ENCODE measurements around the gene C17orf113. TPM values are rescaled to one million over a fixed set of nuclear protein-coding genes. Genes with fewer than 3 reads are reported as not detected.

The C17orf113 gene
- total RNA-seq, 1 donor from 2014 or later = 4.5 TPM

GRCh38 chr17:42002175-42002791, 48.1 kb downstream of the C17orf113 start:
- peaks cover 60% of the 10 kb centered on the region for H3K36me3 Mint-ChIP-seq (ENCODE audit: low read depth)
- no peak for DNase-seq
- H3K27ac Mint-ChIP-seq = no peak overlapping the region
- H3K9me3 Mint-ChIP-seq = no peaks in the 10 kb centered on the region
- ChIA-PET CTCF (interaction anchor here (1.3 kb wide), 1 partner anchor 18 kb away, joined by 3 read pairs; the partner anchor contains the start of gene NKIRAS2), POLR2A (interaction anchor here (0.9 to 1.3 kb wide), 3 partner anchors 15 to 134 kb away, joined by 3 read pairs; partner anchors contain the start of gene DNAJC7)
- no peak for TF ChIP-seq CTCF (IDR thresholded peaks at IDR 0.05)
- intact Hi-C loops (cut with micrococcal nuclease) = no loop called here
- H3K4me3 Mint-ChIP-seq = no peak overlapping the region
- peaks cover 16% of the 10 kb centered on the region for H3K4me1 Mint-ChIP-seq
- no peaks in the 10 kb centered on the region for H3K27me3 Mint-ChIP-seq
- ATAC-seq (ENCODE audit: low read depth) = no peak

DNA sequence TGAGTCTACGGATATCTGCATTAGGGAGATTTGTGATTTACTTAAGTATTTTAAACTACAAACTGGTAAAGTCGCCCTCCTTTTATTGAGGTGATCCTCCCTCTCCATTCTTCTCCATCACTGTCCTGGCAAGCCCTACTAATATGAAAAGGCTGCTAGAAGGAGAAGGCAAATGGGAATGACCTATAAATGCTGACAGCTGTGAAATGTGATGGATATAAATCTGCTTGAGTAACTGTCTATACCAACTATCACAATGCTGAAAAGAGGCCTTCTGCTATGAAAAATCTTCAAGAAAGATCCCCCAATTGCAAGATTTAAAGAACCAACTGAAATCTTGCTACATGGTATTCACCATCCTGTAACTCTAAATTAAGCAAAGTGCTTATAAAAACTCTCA, 48.7 kb downstream of the C17orf113 start:
- intact Hi-C loops (cut with micrococcal nuclease) = no loop called here
- Mint-ChIP-seq H3K4me1 (peaks cover 18% of the 10 kb centered on the region), H3K4me3 (no peak overlapping the region), H3K36me3 (ENCODE audit: low read depth) (peaks cover 61% of the 10 kb centered on the region), H3K27ac (no peak overlapping the region), H3K27me3 (no peaks in the 10 kb centered on the region), H3K9me3 (no peaks in the 10 kb centered on the region)
- ATAC-seq (ENCODE audit: low read depth) (no peak), DNase-seq (no peak)
- ChIA-PET CTCF (no interaction called here), POLR2A (interaction anchor here (1.2 to 1.3 kb wide), 2 partner anchors 15 to 134 kb away, joined by 3 read pairs; partner anchors contain the start of gene DNAJC7)
- no peak for TF ChIP-seq CTCF (IDR thresholded peaks at IDR 0.05)

DNA sequence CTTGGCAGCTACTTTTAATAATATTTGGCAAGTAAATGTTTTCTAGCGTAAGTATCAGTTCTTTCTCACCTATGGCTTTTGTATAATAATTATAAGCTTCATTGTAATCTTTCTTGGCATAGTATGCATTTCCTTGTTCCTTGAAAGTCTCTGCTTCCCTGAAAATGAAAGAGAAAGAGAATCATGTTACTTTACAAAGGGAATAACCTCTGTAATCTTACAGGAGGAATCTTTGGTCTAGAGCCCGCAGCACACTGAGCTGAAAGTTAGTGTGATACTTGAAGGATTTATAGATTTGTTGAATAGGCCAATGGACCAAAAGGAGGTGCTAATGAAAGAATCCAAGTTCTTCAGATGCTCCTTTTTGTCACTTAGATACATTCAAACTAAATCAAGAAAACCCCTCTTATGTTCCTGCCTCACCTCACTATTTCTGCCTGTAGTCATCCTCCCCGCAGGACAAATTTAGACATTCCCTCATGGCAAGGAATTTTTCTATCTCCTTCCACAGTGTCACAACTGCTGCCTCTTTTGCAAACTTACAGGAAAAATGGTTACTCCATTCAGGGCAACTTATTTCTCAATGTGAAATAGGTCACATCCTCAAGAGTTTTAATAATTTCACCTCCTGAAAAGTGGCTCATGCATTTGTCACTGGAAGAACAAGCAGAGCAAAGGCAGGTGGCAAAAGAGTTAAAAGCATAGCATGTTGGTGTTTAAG, 49.8 kb downstream of the C17orf113 start:
- DNase-seq = no peak
- H3K9me3 Mint-ChIP-seq = no peaks in the 10 kb centered on the region
- no peak for ATAC-seq (ENCODE audit: low read depth)
- intact Hi-C loops (cut with micrococcal nuclease) = no loop called here
- ChIA-PET CTCF (no interaction called here), POLR2A (interaction anchor here (0.5 to 0.7 kb wide), 2 partner anchors 15 to 111 kb away, joined by 3 to 6 read pairs; no protein-coding TSS in a partner anchor)
- H3K4me1 Mint-ChIP-seq = peaks cover 29% of the 10 kb centered on the region
- H3K27ac Mint-ChIP-seq = no peak overlapping the region
- H3K4me3 Mint-ChIP-seq = no peak overlapping the region
- H3K27me3 Mint-ChIP-seq = no peaks in the 10 kb centered on the region
- TF ChIP-seq CTCF (IDR thresholded peaks at IDR 0.05) = no peak
- H3K36me3 Mint-ChIP-seq (ENCODE audit: low read depth) = peaks cover 73% of the 10 kb centered on the region

GRCh38 chr17:41998497-41998896, 51.9 kb downstream of the C17orf113 start:
- DNase-seq = no peak
- ATAC-seq (ENCODE audit: low read depth) = no peak
- Mint-ChIP-seq H3K27me3 (no peaks in the 10 kb centered on the region), H3K27ac (no peak overlapping the region), H3K4me1 (peaks cover 30% of the 10 kb centered on the region), H3K36me3 (ENCODE audit: low read depth) (peaks cover 87% of the 10 kb centered on the region), H3K9me3 (no peaks in the 10 kb centered on the region), H3K4me3 (no peak overlapping the region)
- TF ChIP-seq CTCF (IDR thresholded peaks at IDR 0.05) = no peak
- ChIA-PET CTCF (no interaction called here), POLR2A (interaction anchor here (0.5 to 1.2 kb wide), 2 partner anchors 14 to 62 kb away, joined by 3 to 5 read pairs; no protein-coding TSS in a partner anchor)
- intact Hi-C loops (cut with micrococcal nuclease) = no loop called here

GRCh38 chr17:41996855-41997164, 53.6 kb downstream of the C17orf113 start:
- POLR2A ChIA-PET = interaction anchor here (0.9 to 2.0 kb wide), 4 partner anchors 20 to 308 kb away, joined by 4 to 9 read pairs (median 6); partner anchors contain the start of genes CNP, DNAJC7 and EIF1
- CTCF ChIA-PET = no interaction called here

More at GRCh38 chr17:41996855-41997164, 53.6 kb downstream of the C17orf113 start:
- TF ChIP-seq CTCF (IDR thresholded peaks at IDR 0.05) = no peak
- Mint-ChIP-seq H3K4me1 (peaks cover 26% of the 10 kb centered on the region), H3K27me3 (no peaks in the 10 kb centered on the region), H3K9me3 (no peaks in the 10 kb centered on the region), H3K36me3 (ENCODE audit: low read depth) (peaks cover 86% of the 10 kb centered on the region), H3K27ac (peak overlapping the region; percentile 94), H3K4me3 (peak overlapping the region; percentile 4)
- intact Hi-C loops (cut with micrococcal nuclease) = loop anchor here (1.0 kb wide), 1 partner anchor 20 kb away; the partner anchor contains the start of gene DNAJC7
- ATAC-seq (ENCODE audit: low read depth) (no peak), DNase-seq (no peak)

All from activated B cell treated with CpG ODN at 0.5 μM for 24 hours (primary cell).